Hematopoietic multipotent progenitor cell treated with erythropoietin and hydrocortisone succinate and interleukin-3 and kit ligand, for 8 days (in vitro differentiated cells): ENCODE measurements around the gene TMEM131.
"Not testable (repeated sequence)": the region's sequence is repeated elsewhere in the genome, so short reads cannot be mapped to it uniquely, and the experiment has no call there.

Source experiments
- DNase-seq: peaks from one replicate; pipeline ENCODE4 v3.0.0-alpha.2; 2015

The TMEM131 gene

DNA sequence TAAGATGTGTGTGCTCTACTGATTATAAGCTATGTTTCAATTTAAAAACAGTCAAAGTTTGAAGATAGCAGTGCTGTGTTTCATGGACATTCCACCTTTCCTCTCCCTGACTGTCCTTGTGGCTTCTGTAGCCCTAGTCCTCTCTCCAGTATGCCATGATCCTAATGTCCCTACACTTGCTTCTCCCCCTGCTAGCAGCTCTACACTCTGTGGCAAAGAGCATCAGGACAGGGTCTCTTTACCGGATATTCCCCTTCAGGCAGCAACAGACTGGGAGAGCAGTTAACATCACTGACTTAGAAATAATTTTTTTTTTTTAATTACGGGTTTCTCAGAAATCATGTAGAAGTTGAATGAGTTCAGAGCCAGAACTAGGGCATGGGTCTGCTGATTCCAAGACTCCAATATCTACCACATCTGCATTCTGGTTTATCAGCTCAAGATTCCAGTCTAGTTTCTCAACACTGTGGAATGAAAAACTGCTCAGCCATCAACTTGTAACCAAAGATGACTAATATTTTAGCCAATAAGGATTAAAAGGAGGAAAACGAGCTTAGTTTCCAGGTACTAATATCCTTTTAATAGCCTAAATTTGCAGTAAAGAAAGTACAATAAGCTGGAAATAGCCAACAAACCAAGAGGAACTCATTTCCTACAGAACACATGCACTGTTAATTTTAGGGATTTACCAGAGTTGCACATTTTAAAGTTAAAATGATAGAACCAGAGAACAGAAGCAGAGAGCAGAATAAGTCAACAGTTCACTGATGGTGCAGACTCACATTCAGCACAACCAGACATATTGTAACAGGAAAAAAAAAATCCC, 45.2 kb downstream of the TMEM131 start:
- DNase-seq: no peak

DNA sequence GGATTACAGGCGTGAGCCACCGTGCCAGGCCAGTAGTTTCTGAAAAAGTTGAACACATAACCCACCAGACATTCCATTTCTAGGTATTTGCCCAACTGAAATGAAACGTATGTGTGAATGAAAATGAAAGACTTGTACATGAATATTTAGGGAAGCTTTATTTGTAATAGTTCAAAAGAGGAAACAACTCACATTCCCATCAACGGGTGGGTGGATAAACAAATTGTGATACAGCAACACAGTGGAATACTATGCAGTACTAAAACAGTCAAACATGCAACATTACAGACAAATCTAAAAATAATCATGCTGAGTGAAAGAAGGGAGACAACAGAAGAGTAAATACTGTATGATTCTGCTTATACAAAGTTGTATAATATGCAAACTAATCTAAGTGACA, 46.8 kb downstream of the TMEM131 start:
- DNase-seq: no peak

GRCh38 chr2:97945791-97946190, 50.0 kb downstream of the TMEM131 start:
- DNase-seq: no peak

GRCh38 chr2:97936881-97937280, 58.9 kb downstream of the TMEM131 start:
- no peak for DNase-seq

- no peak for DNase-seq
Observed at GRCh38 chr2:97936199-97936598, 59.5 kb downstream of the TMEM131 start.

- peak; percentile 62 for DNase-seq
Observed at GRCh38 chr2:97935719-97936161, 60.0 kb downstream of the TMEM131 start.

GRCh38 chr2:97932975-97933662, 62.6 kb downstream of the TMEM131 start:
- DNase-seq: no peak

DNA sequence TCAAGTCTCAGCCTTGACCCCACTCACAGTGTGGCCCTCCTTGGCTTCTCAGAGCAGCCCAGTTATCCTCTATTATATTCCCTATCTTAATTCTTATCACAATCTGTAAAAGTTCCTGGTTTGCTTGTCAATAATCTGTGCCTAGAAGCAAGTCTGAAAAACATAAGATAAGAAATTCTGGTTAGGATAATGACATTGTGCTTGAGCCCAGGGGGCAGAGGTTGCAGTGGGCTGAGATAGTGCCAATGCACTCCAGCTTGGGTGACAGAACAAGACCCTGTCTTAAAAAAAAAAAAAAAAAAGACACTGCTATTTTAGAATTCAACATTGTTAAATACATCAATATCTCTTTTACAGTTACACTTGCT, 63.9 kb downstream of the TMEM131 start:
- peak; percentile 35 for DNase-seq

GRCh38 chr2:97931118-97931857, 64.5 kb downstream of the TMEM131 start:
- DNase-seq: no peak

DNA sequence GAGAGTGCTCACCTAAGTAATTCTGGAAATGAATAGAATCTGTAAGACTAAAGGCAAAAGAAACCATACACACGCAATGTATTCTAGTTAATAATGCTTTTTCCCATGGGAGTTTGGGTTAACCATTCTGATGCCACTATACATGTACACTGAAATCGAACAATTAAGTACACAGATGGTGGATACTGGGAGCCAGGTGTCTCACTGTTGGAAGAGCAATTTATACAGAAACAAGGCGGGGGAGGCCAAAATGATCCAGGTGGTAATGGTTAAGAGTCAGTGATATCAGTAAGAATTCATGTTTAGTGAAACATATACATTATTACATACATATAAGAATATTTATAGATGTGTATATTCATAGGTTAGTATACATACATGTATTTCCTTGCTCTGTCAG, 67.2 kb downstream of the TMEM131 start:
- DNase-seq: no peak

DNA sequence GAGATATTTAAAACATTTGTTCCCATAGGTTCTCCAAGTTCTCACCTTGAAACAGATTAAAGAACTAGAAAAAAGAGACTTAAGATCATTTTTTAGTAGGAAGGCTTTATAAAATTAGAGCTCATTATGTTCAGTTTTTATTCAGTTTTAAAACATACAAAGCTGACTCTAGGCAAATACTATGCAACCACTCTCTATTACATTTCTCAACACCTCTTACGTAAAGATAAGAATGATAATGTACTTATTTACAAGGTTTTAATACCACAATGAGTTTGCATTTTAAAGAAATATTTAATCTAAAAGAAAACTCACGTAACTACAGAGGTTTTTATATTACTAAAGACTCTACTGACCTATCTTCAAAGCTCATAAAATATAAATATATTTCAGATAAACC, 68.8 kb downstream of the TMEM131 start:
- DNase-seq: peak; percentile 10

- DNase-seq: no peak
Observed at GRCh38 chr2:97924194-97924593, 71.6 kb downstream of the TMEM131 start.

DNA sequence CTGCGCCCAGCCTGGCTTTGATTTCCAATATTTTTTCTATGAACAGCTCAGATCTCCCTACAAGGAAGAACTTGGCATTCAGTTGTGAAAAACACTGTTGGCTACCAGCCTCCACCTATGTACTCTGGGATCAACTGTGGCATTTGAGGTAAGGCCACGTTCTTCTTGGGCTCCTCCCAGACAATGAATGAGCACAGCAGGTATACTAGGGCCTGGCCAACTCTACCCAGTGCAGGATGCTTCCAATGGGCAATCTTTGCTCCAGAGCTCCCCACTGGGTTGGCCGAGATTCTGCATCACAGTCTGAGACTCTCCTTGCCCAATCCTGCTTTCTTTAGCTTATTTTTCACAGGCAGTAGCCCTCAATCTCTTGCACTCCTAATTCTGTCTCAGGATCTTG, 75.9 kb downstream of the TMEM131 start:
- DNase-seq: no peak

DNA sequence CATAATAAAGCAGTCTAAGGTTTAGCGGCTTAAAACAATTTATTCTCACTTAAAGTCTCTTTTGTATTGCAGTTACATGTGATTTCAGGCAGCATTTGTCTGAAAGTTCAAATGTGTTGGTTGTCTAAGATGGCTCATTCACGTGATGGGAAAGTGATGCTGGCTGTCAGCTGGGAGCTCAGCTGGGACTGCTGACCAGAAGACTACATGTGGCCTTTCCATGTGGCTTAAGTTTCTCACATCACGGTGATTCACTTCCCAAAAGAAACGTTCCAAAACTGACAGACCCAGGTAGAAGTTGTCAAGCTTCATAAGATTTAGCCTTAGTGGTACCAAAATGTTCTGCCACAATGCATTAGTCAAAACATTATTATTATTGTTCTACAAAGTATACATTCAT, 76.9 kb downstream of the TMEM131 start:
- DNase-seq: no peak

DNA sequence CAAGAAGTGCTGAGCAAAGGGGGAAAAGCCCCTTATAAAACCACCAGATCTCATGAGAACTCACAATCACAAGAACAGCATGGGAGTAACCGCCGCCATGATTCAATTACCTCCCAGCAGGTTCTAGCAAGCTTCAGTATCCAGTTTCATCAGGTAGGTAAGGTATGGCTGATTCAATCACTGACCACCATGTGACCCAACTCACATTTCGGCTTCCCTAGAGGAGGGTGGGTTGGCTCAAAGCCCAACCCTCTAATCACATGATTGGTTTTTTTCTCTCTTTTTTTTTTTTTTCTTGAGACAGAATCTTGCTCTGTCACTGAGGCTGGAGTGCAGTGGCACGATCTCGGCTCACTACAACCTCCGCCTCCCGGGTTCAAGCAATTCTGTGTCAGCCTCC, 78.1 kb downstream of the TMEM131 start:
- DNase-seq: not testable (repeated sequence)

DNA sequence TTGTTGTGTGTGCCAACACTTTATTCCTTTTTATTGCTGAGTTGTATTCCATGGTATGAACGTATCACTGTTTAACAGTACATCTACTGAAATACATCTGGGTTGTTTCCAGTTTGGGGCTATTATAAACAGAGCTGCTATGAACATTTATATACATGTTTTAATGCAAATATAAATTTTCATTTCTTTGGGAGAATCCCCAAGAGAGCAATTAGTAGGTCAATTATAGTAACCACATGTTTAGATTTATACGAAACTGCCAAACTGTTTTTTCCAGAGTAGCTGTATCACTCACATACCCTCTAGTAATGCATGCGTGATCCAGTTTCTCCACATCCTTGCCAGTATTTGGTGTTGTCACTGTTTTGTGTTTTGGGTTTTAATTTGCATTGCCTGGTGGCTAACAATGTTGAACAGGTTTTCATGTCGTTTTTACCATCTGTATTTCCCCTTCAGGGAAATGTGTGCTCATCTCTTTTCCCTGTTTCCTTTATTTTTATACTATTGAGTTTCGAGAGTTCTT, 81.0 kb downstream of the TMEM131 start:
- DNase-seq: no peak

GRCh38 chr2:97913846-97914245, 81.9 kb downstream of the TMEM131 start:
- DNase-seq: no peak

GRCh38 chr2:97911922-97912575, 83.7 kb downstream of the TMEM131 start:
- no peak for DNase-seq

GRCh38 chr2:97911206-97911921, 84.4 kb downstream of the TMEM131 start:
- peak; percentile 88 for DNase-seq

DNA sequence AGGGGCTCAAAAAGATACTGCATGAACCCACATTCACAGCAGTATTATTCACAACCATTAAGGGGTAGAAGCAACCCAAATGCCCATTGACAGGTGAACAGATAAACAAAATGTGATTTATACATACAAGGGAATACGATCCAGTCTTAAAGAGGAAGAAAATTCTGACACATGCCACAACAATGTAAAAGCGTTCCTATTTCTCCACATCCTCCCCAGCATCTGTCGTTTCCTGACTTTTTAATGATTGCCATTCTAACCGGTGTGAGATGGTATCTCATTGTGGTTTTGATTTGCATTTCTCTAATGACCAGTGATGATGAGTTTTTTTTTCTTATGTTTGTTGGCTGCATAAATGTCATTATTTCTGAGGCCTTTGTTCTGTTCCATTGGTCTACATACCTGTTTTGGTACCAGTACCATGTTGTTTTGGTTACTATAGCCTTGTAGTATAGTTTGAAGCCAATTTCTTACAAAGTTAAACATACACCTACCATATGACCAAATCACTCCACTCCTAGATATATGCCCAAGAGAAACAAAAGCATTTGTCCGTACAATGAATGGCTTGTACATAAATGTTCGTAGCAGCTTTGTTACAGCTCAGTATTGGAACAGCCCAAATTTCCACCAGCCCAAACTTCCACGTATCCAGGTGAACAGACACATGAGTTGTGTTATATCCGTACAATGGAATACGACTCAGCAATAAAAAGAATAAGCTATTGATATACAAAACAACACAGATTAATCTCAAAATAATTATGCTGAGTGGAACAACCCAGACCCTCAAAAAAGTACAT, 85.1 kb downstream of the TMEM131 start:
- DNase-seq: no peak

DNA sequence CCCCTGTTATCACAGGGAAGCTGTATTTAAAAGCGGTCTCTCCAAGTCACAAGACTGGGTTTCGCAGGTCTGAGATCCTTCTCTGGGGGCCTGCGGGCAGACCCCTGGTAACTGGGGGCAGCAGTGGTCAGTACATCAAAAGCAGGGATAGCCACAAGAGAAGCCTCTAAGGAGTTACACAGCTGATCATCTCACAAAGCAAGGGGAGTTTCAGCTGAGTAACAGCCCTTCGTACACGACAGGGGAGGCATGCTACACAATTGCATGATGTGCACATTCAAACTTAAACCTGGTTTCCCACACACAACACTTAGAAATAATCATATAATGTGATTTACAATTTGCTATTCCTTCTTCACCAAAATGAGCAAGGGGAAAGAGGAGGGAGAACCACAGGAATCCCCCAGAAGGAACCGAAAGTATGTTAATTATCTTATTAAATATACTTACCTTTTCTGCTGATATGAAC, 87.5 kb downstream of the TMEM131 start:
- no peak for DNase-seq
